HG03354 (cell line): Measurements from ENCODE around the gene CDC42BPA.
"Not testable (repeated sequence)": the region's sequence is repeated elsewhere in the genome, so short reads cannot be mapped to it uniquely, and the experiment has no call there.

Experiments
- ATAC-seq: cut with Tn5 transposase; IDR thresholded peaks from one replicate; pipeline ENCODE4 v1.9.1; 2021; ENCODE audit warnings: mild to moderate bottlenecking; ENCODE audit not compliant: unreplicated experiment, poor library complexity, severe bottlenecking

Gene CDC42BPA, protein sequence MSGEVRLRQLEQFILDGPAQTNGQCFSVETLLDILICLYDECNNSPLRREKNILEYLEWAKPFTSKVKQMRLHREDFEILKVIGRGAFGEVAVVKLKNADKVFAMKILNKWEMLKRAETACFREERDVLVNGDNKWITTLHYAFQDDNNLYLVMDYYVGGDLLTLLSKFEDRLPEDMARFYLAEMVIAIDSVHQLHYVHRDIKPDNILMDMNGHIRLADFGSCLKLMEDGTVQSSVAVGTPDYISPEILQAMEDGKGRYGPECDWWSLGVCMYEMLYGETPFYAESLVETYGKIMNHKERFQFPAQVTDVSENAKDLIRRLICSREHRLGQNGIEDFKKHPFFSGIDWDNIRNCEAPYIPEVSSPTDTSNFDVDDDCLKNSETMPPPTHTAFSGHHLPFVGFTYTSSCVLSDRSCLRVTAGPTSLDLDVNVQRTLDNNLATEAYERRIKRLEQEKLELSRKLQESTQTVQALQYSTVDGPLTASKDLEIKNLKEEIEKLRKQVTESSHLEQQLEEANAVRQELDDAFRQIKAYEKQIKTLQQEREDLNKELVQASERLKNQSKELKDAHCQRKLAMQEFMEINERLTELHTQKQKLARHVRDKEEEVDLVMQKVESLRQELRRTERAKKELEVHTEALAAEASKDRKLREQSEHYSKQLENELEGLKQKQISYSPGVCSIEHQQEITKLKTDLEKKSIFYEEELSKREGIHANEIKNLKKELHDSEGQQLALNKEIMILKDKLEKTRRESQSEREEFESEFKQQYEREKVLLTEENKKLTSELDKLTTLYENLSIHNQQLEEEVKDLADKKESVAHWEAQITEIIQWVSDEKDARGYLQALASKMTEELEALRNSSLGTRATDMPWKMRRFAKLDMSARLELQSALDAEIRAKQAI (N-terminal part only)

DNA sequence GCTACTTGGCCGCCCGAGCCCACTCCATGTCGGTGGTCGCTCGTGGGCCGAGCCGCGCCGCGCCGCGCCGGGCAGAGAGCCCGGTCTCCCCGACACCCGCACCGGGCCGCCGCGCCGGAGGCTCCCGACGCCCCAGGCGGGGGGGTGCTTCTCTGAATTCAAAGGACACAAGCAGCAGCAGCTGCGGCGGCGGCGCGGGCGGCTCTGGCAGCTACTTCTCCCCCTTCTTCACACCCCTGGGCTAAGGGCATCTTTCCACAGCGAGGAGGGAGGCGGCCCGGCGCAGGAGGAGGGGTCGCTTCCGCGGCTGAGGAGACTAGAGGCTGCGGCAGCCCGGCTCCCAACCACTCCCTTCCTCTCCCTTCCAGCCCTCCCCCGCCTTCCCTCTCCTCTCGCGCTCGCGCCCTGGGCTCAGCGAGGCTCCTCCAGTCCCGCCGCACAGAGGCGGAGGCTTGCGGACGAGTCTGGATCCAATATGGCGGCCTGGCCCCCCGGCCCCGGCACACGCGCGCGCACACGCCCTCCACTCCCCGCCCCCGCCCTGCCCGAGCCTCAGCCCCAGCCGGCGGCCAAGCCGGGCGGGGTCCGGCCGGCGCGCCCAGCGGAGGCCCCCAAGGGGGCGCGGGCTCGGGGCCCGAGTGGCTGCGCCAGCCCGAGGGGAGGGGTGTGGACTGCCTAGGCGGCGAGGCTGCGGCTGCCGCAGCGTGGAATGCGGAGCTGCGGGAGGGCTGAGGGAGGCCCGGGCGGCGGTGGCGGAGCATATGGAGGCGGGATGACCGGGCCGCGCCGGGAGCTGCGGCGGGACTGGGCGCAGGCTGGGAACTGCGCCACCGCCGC, at the start of gene CDC42BPA:
Gene CDC42BPA (minus strand): TSS at position 477 of the 837 bp plus-strand sequence. CDS start 1,310 bp downstream, outside the sequence.
- peak; percentile 54 for ATAC-seq

- no peak for ATAC-seq
Observed at GRCh38 chr1:227368009-227368408, 49.7 kb upstream of the CDC42BPA start.

DNA sequence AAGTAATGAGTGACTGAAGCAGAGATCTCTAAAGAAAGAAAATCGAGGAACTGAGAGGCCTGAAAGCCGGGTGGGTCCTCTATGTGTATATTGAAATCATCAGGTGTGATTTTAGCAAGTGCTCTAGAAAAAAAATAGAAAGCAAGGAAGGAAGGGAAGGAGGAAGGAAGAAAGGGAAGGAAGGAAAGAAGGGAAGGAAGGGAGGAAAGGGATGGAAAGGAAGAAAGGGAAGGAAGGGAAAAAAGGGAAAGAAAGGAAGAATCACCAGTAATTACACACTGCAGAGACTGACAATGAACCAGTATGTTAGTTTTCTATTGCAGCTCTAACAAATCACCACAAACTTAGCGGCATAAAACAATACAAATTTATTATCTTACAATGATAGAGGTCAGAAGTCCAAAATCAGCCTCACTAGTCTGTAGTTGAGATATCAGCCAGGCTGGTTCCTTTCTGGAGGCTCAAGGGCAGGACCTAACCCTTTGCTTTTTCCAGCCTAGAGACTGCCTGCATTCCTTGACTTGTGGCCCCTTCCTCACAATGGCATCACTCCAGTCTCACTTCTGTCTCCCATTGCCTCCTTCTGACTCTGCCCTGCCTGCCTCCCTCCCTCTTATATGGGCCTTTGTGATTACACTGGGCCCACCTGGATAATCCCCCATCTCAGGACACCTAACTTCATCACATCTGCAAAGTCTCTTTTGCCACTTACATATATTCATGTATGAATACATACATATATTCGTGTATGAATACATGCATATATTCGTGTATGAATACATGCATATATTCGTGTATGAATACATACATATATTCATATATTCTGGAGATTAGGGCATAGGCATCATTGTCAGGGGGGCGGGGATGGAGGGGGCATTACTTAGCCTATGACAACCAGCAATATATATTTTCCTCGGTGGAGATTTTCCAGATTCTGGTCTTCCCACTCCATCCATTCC, 47.5 kb upstream of the CDC42BPA start:
- no peak for ATAC-seq

- no peak for ATAC-seq
Observed at GRCh38 chr1:227364657-227365056, 46.4 kb upstream of the CDC42BPA start.

GRCh38 chr1:227363825-227364224, 45.5 kb upstream of the CDC42BPA start:
- no peak for ATAC-seq

DNA sequence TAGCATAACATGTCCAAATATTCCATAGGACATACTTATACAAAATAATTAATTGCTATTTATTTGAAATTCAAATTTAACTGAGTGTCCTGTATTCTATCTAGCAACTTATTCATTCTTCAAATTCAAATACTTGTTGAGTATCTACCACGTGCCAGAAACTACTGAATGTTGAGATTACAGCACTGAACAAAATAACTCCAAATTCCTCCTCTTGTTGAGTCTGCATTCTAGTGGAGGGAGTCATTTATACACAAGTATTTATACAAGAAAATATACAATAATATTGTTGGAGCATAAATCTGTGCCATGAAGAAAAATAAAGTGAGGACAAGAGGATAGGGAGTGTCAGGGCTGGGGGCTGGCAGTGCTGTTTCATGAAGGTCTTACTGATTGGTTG, 43.7 kb upstream of the CDC42BPA start:
- ATAC-seq = no peak

DNA sequence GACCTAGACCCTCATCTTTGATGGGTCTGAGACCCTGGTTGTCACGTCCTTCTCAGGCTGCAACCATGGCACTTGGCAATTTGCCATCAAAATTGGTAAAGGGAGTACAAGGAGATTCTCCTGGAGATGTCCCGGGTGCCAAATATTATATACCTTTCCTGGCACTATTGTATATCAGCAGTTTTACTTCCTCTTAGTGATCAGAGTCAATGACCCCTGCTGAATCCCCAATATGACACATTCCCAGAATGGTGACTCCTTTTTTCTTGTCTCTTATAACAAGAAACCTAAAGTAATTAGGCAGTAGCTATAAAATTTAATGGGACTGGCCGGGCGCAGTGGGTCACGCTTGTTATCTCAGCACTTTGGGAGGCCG, 39.6 kb upstream of the CDC42BPA start:
- ATAC-seq = no peak

GRCh38 chr1:227357171-227357926, 39.1 kb upstream of the CDC42BPA start:
- ATAC-seq = no peak

DNA sequence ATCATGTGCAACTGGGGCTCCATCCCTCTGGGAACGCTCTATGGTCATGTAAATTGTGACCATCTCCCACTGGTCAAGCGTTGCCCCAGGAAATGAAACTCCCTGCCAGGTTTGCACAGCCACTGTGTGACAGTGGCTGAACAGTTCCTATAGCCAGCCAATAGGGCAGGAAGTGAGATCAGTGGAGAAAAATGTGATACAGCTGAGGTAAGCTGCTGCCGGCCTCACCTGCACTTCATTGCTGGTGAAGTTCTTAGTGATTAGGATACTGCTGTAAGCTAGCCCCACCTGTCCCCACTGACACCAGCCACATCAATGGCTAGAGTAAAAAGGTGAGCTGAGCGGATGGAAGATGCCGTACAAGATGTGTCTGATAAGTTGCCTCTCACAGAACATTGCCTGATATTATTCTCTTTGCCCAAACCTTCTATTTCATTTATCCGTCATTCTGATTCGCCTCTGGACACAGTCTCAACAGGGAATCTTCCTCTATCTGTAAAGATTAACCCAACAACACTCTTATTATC, 38.4 kb upstream of the CDC42BPA start:
- ATAC-seq = no peak

- ATAC-seq = no peak
Observed at GRCh38 chr1:227355542-227356245, 37.4 kb upstream of the CDC42BPA start.

DNA sequence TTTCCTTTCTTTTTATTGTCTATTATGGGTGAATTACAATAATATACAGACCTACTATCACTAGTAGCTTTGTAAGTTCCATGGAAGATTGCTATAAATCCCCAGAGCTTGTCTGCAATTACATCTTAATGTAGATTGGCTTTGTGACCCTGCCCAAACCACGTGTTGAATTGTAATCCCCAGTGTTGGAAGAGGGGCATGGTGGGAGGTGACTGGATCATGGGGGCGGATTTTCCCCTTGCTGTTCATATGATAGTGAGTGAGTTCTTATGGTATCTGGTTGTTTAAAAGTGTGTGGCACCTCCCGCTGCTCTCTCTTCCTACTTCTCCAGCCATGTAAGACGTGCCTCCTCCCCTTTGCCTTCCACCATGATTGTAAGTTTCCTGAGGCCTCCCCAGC, 34.9 kb upstream of the CDC42BPA start:
- no peak for ATAC-seq

- not testable (repeated sequence) for ATAC-seq
Observed at GRCh38 chr1:227352164-227352563, 33.9 kb upstream of the CDC42BPA start.

- ATAC-seq = no peak
Observed at GRCh38 chr1:227351443-227351842, 33.2 kb upstream of the CDC42BPA start.

- ATAC-seq = no peak
Observed at GRCh38 chr1:227349967-227350366, 31.7 kb upstream of the CDC42BPA start.

GRCh38 chr1:227343727-227344551, 25.6 kb upstream of the CDC42BPA start:
- no peak for ATAC-seq

- ATAC-seq = no peak
Observed at GRCh38 chr1:227343206-227343605, 24.9 kb upstream of the CDC42BPA start.
